ENCODE results near the gene CASP3.
"Not testable (repeated sequence)": the region's sequence is repeated elsewhere in the genome, so short reads cannot be mapped to it uniquely, and the experiment has no call there.

Gene CASP3

DNA sequence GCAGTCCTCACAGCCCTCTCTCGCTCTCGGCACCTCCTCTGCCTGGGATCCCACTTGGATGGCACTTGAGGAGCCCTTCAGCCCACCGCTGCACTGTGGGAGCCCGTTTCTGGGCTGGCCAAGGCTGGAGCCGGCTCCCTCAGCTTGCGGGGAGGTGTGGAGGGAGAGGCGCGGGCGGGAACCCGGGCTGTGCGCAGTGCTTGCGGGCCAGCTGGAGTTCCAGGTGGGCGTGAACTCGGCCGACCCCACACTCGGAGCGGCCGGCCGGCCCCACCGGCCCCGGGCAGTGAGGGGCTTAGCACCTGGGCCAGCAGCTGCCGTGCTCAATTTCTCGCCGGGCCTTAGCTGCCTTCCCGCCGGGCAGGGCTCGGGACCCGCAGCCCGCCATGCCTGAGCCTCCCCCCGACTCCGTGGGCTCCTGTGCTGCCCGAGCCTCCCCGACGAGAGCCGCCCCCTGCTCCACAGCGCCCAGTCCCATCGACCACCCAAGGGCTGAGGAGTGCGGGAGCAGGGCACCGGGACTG is 57.4 kb downstream of the CASP3 start:
- not testable (repeated sequence) for DNase-seq

DNA sequence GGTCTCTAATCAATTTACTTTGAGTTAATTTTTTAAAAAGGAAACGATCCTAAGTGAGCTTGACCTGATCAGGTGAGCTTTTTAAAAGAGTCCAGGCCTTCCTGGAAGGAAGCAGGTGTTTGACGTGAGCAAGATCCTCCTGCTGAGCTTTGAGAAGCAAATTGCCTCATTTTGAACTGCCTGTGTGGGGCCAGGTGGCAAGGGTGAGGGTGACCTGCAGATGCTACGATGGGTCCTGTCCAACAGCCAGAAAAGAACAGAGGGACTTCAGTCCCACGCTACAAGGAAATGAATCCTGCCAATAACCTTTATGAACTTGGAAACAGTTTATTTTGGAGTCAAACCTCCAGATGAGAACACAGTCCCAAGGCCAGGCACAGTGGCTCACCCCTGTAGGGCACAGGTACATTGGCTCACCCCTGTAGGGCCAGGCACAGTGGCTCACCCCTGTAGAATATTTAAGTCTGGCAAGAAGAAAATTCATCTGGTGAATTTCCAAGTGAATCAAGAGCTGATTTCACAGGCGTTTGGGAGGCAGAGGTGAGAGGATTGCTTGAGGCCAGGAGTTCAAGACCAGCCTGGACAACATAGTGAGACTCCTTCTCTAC is 58.1 kb downstream of the CASP3 start:
- DNase-seq = no peak

DNA sequence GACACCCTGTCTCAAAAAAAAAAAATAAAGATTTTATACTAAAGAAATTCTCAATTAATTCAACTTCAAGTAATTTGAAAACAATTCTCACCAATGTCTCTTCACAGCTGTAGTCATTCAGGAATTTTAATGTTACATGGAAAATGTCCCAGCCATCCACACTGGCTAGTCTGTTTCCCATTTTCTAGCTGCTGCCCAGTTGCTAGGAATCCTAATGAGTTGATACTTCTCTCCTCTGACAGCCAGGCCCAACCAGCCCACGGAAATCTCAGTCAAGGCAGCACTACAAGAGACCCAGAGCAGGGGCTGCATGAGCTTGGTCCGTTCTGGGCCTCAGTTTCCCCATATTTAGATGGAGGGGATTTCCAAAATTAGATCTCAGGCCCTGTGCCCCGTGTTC is 59.1 kb downstream of the CASP3 start:
- no peak for DNase-seq

DNA sequence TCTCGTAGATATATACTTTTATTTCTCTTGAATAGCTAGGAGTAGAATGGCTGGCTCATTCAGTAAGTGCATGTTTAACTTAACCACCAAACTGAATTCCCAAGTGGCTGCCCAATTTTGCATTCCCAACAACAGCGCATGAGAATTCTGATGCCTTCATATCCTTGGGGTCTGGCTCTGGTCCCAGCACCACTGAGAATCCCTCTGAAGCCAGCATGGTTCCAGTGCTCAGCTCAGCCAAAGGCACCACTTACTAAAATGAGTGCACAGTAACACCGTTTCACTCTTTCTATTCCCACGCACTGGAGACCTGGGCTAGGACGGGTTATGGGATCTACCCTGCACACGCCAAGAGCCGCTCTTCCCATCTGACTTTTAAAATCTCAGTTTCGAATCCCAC is 60.4 kb downstream of the CASP3 start:
- no peak for DNase-seq

DNA sequence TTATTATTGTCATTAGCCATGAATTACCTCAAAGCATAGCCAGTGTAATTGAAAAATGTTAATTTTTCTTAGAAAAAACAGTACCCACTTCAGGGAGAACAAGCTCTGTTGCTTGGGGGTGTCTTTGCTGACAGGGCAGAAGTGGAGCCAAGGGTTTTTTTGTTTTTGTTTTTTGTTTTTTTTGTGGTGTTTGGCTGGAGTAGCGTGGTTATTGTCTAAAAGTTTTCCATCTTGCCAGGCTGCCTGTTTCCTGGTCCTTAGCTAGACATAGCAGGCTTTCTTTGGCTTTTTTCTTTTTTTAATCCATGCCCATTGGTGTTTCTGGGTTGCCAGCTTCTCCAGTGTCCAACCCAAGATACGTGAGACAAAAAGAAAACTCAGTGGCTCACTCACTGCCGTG is 61.5 kb downstream of the CASP3 start:
- no peak for DNase-seq

DNA sequence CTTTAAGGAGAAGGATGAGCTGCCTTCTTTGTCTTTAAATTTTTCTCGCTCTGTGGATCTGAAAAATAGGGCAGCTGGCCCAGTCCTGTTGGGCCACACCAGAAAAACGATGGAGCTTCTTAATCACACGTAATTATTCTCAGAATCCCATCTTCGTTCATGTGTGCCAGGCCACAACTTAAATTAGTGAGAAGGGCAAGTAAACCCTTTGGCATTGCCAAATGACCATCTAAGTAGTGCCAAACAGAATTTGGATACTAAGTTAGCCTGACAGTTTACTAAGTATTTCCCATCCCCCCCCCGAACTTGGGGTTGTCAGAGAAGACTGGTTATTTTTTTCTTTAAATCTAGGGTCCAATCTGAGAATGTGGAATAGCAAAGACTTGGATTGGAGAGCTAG is 62.0 kb downstream of the CASP3 start:
- DNase-seq = no peak

DNA sequence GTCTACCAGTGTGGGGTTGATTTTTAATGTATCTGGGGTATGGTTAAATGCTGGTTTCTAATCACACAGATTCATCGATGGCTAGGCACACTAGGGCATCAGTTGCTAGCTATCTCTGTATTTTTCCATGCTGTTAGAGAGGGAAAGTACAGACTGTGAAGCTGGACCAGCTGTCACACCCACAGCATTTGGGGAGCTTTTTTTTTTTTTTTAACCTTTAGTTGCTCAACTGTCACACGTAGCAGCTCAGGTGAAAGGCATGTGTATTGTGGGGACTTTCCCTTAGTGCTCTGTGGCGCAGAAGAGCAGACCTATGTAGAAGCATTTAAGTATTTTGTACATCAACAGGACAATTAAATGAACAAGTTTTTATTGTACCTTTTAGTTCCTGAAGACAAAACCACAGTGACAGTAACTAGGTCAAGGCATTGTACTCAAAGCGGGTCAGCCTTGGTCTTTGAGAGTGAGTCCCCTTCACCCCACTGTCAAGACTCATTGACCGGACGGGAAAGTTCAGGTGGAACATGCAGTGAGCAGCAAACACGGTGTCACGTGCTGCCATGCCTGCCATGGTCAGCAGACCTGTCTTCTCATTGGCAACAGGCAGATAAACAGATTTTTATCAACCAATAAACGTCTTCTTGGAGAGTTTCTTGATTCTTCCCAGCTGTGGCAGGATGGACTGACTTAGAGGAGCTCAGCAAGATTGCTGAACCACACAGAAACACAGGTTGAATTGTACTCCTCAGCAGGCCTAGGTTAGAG is 65.3 kb downstream of the CASP3 start:
- peak; percentile 6 to 40 for DNase-seq
